ENCODE measurements around the gene TXNRD3. TPM values are rescaled to one million over a fixed set of nuclear protein-coding genes. Genes with fewer than 3 reads are reported as not detected.
A peak's percentile ranks its signal among the peaks of the same experiment; 100 is the strongest.

The TXNRD3 gene
- 2.3 TPM for polyA plus RNA-seq (2013, experiment 1 of 2)
- polyA plus RNA-seq (2013, experiment 2 of 2): 2.6 TPM

- peak within 1 kb of the TSS; percentile 85 for H3K18ac ChIP-seq (ENCODE audit: low read length)
- WGBS (ENCODE audit: extremely low coverage, insufficient coverage, low lambda C conversion rate): no CpG with 5 or more reads among the region's 102 CpGs
- DNase-seq: peak; percentile 69
These were observed at the start of gene TXNRD3 for GRCh38 chr3:126654571-126655383. TSS of gene TXNRD3 (minus strand) at chr3:126655124.

GRCh38 chr3:126703512-126704493, 48.9 kb upstream of the TXNRD3 start, which contains the start of gene CHCHD6:
TSS of gene CHCHD6 (plus strand) at chr3:126704240. CDS start at chr3:126704313, 73 bp downstream.
- Histone ChIP-seq H3K56ac (ENCODE audit: low read length) (peak within 1 kb of the TSS; percentile 90), H3K23ac (ENCODE audit: low read length) (peak within 1 kb of the TSS; percentile 45), H3K79me1 (ENCODE audit: low read length) (peaks cover 13% of the 10 kb centered on the region), H4K8ac (ENCODE audit: low read depth, low read length) (no peak within 1 kb of the TSS), H3K4ac (ENCODE audit: low read depth, low read length) (no peak within 1 kb of the TSS), H2AK5ac (ENCODE audit: low read length) (no peak within 1 kb of the TSS), H3K27ac (ENCODE audit: low read depth, low read length) (no peak within 1 kb of the TSS), H3K79me2 (ENCODE audit: control insufficient read depth, insufficient read depth, low read length) (peaks cover 3% of the 10 kb centered on the region), H3K27me3 (ENCODE audit: insufficient read depth, low read length, poor library complexity) (peaks cover 1% of the 10 kb centered on the region), H3K36me3 (ENCODE audit: control insufficient read depth, insufficient read depth, low read length) (no peaks in the 10 kb centered on the region), H2BK15ac (replicated peaks; ENCODE audit: low read depth) (no peak within 1 kb of the TSS), H3K4me3 (ENCODE audit: low read length) (peak within 1 kb of the TSS; percentile 79), H4K5ac (ENCODE audit: low read length) (no peak within 1 kb of the TSS), H2BK120ac (ENCODE audit: low read depth, low read length) (no peak within 1 kb of the TSS), H3K4me1 (ENCODE audit: control insufficient read depth, low read depth, low read length) (peaks cover 3% of the 10 kb centered on the region), H3K9ac (ENCODE audit: low read length) (peak within 1 kb of the TSS; percentile 76), H2BK5ac (ENCODE audit: low read length) (no peak within 1 kb of the TSS), H3K18ac (ENCODE audit: low read length) (no peak within 1 kb of the TSS), H3K4me2 (ENCODE audit: low read length) (peak within 1 kb of the TSS; percentile 95)
- no CpG with 5 or more reads among the region's 69 CpGs for WGBS (ENCODE audit: extremely low coverage, insufficient coverage, low lambda C conversion rate)
- peak; percentile 99 for DNase-seq

More at GRCh38 chr3:126654571-126655383, at the start of gene TXNRD3:
- Histone ChIP-seq H3K36me3 (ENCODE audit: control insufficient read depth, insufficient read depth, low read length) (no peaks in the 10 kb centered on the region), H3K27me3 (ENCODE audit: insufficient read depth, low read length, poor library complexity) (no peaks in the 10 kb centered on the region), H3K56ac (ENCODE audit: low read length) (peak within 1 kb of the TSS; percentile 92), H3K79me1 (ENCODE audit: low read length) (no peaks in the 10 kb centered on the region), H3K79me2 (ENCODE audit: control insufficient read depth, insufficient read depth, low read length) (no peaks in the 10 kb centered on the region), H4K5ac (ENCODE audit: low read length) (no peak within 1 kb of the TSS), H3K27ac (ENCODE audit: low read depth, low read length) (no peak within 1 kb of the TSS), H2AK5ac (ENCODE audit: low read length) (no peak within 1 kb of the TSS), H2BK120ac (ENCODE audit: low read depth, low read length) (no peak within 1 kb of the TSS), H3K4me2 (ENCODE audit: low read length) (peak within 1 kb of the TSS; percentile 74), H2BK5ac (ENCODE audit: low read length) (no peak within 1 kb of the TSS), H3K4me3 (ENCODE audit: low read length) (peak within 1 kb of the TSS; percentile 32), H3K23ac (ENCODE audit: low read length) (peak within 1 kb of the TSS; percentile 80), H3K9ac (ENCODE audit: low read length) (peak within 1 kb of the TSS; percentile 79), H3K4ac (ENCODE audit: low read depth, low read length) (no peak within 1 kb of the TSS), H2BK15ac (replicated peaks; ENCODE audit: low read depth) (no peak within 1 kb of the TSS), H4K8ac (ENCODE audit: low read depth, low read length) (peak within 1 kb of the TSS; percentile 29), H3K4me1 (ENCODE audit: control insufficient read depth, low read depth, low read length) (no peaks in the 10 kb centered on the region)

GRCh38 chr3:126699011-126699410, 44.1 kb upstream of the TXNRD3 start:
- Histone ChIP-seq H2BK120ac (ENCODE audit: low read depth, low read length) (no peak overlapping the region), H3K18ac (ENCODE audit: low read length) (no peak overlapping the region), H3K4ac (ENCODE audit: low read depth, low read length) (no peak overlapping the region), H3K4me1 (ENCODE audit: control insufficient read depth, low read depth, low read length) (no peaks in the 10 kb centered on the region), H2AK5ac (ENCODE audit: low read length) (no peak overlapping the region), H3K9ac (ENCODE audit: low read length) (no peak overlapping the region), H2BK5ac (ENCODE audit: low read length) (no peak overlapping the region), H3K27ac (ENCODE audit: low read depth, low read length) (no peak overlapping the region), H3K4me2 (ENCODE audit: low read length) (no peak overlapping the region), H4K5ac (ENCODE audit: low read length) (no peak overlapping the region), H3K23ac (ENCODE audit: low read length) (no peak overlapping the region), H3K79me2 (ENCODE audit: control insufficient read depth, insufficient read depth, low read length) (no peaks in the 10 kb centered on the region), H2BK15ac (replicated peaks; ENCODE audit: low read depth) (no peak overlapping the region), H4K8ac (ENCODE audit: low read depth, low read length) (no peak overlapping the region), H3K27me3 (ENCODE audit: insufficient read depth, low read length, poor library complexity) (no peaks in the 10 kb centered on the region), H3K36me3 (ENCODE audit: control insufficient read depth, insufficient read depth, low read length) (no peaks in the 10 kb centered on the region), H3K79me1 (ENCODE audit: low read length) (no peaks in the 10 kb centered on the region), H3K56ac (ENCODE audit: low read length) (no peak overlapping the region), H3K4me3 (ENCODE audit: low read length) (no peak overlapping the region)
- no CpG with 5 or more reads among the region's 7 CpGs for WGBS (ENCODE audit: extremely low coverage, insufficient coverage, low lambda C conversion rate)
- DNase-seq: no peak

- DNase-seq: no peak
- no peak overlapping the region for H3K56ac ChIP-seq (ENCODE audit: low read length)
These were observed 41.9 kb upstream of the TXNRD3 start for GRCh38 chr3:126696701-126697267.

GRCh38 chr3:126693921-126694320, 39.0 kb upstream of the TXNRD3 start:
- Histone ChIP-seq H3K4ac (ENCODE audit: low read depth, low read length) (no peak overlapping the region), H3K9ac (ENCODE audit: low read length) (no peak overlapping the region), H2BK5ac (ENCODE audit: low read length) (no peak overlapping the region), H2AK5ac (ENCODE audit: low read length) (no peak overlapping the region), H3K27me3 (ENCODE audit: insufficient read depth, low read length, poor library complexity) (no peaks in the 10 kb centered on the region), H3K36me3 (ENCODE audit: control insufficient read depth, insufficient read depth, low read length) (no peaks in the 10 kb centered on the region), H4K5ac (ENCODE audit: low read length) (no peak overlapping the region), H3K18ac (ENCODE audit: low read length) (no peak overlapping the region), H3K79me1 (ENCODE audit: low read length) (no peaks in the 10 kb centered on the region), H3K4me2 (ENCODE audit: low read length) (no peak overlapping the region), H2BK15ac (replicated peaks; ENCODE audit: low read depth) (no peak overlapping the region), H3K4me3 (ENCODE audit: low read length) (no peak overlapping the region), H3K56ac (ENCODE audit: low read length) (no peak overlapping the region), H3K4me1 (ENCODE audit: control insufficient read depth, low read depth, low read length) (no peaks in the 10 kb centered on the region), H3K23ac (ENCODE audit: low read length) (no peak overlapping the region), H2BK120ac (ENCODE audit: low read depth, low read length) (no peak overlapping the region), H4K8ac (ENCODE audit: low read depth, low read length) (no peak overlapping the region), H3K27ac (ENCODE audit: low read depth, low read length) (no peak overlapping the region), H3K79me2 (ENCODE audit: control insufficient read depth, insufficient read depth, low read length) (no peaks in the 10 kb centered on the region)
- no CpG with 5 or more reads among the region's 3 CpGs for WGBS (ENCODE audit: extremely low coverage, insufficient coverage, low lambda C conversion rate)
- DNase-seq: no peak

More at GRCh38 chr3:126696701-126697267, 41.9 kb upstream of the TXNRD3 start:
- no peaks in the 10 kb centered on the region for H3K36me3 ChIP-seq (ENCODE audit: control insufficient read depth, insufficient read depth, low read length)
- H3K27ac ChIP-seq (ENCODE audit: low read depth, low read length): no peak overlapping the region
- no peak overlapping the region for H3K4me2 ChIP-seq (ENCODE audit: low read length)
- no peak overlapping the region for H2BK5ac ChIP-seq (ENCODE audit: low read length)
- H2BK15ac ChIP-seq (replicated peaks; ENCODE audit: low read depth): no peak overlapping the region
- no peaks in the 10 kb centered on the region for H3K79me2 ChIP-seq (ENCODE audit: control insufficient read depth, insufficient read depth, low read length)
- no peaks in the 10 kb centered on the region for H3K4me1 ChIP-seq (ENCODE audit: control insufficient read depth, low read depth, low read length)
- H3K4me3 ChIP-seq (ENCODE audit: low read length): no peak overlapping the region
- H3K9ac ChIP-seq (ENCODE audit: low read length): no peak overlapping the region
- no peaks in the 10 kb centered on the region for H3K27me3 ChIP-seq (ENCODE audit: insufficient read depth, low read length, poor library complexity)
- no peak overlapping the region for H3K18ac ChIP-seq (ENCODE audit: low read length)
- no peak overlapping the region for H3K4ac ChIP-seq (ENCODE audit: low read depth, low read length)
- H3K79me1 ChIP-seq (ENCODE audit: low read length): no peaks in the 10 kb centered on the region
- H4K5ac ChIP-seq (ENCODE audit: low read length): no peak overlapping the region
- WGBS (ENCODE audit: extremely low coverage, insufficient coverage, low lambda C conversion rate): no CpG with 5 or more reads among the region's 5 CpGs
- H4K8ac ChIP-seq (ENCODE audit: low read depth, low read length): no peak overlapping the region
- no peak overlapping the region for H3K23ac ChIP-seq (ENCODE audit: low read length)
- no peak overlapping the region for H2BK120ac ChIP-seq (ENCODE audit: low read depth, low read length)
- no peak overlapping the region for H2AK5ac ChIP-seq (ENCODE audit: low read length)

Data from mesendoderm (in vitro differentiated cells).